Stimulated activated naive CD4-positive, alpha-beta T cell treated with Interleukin-2 at 50 U/mL for 16 hours (primary cell): ENCODE measurements around the gene GALNTL6.
"Not testable (repeated sequence)": the region's sequence is repeated elsewhere in the genome, so short reads cannot be mapped to it uniquely, and the experiment has no call there.

Source experiments
- DNase-seq: peaks from one replicate; lab custom pipeline; 2025; lab: John Stamatoyannopoulos, UW

The GALNTL6 gene

GRCh38 chr4:172869621-172870268 lies 1056.5 kb downstream of the GALNTL6 start:
- no peak for DNase-seq

GRCh38 chr4:172871381-172871780 lies 1058.2 kb downstream of the GALNTL6 start:
- no peak for DNase-seq

- no peak for DNase-seq
Observed at GRCh38 chr4:172874944-172875343, 1061.7 kb downstream of the GALNTL6 start.

- DNase-seq, result no peak
Observed at GRCh38 chr4:172876394-172876793, 1063.2 kb downstream of the GALNTL6 start.

GRCh38 chr4:172881645-172882044 lies 1068.4 kb downstream of the GALNTL6 start:
- DNase-seq, result no peak

GRCh38 chr4:172887358-172887757 lies 1074.2 kb downstream of the GALNTL6 start:
- not testable (repeated sequence) for DNase-seq

- DNase-seq, result no peak
Observed at GRCh38 chr4:172887959-172888358, 1074.8 kb downstream of the GALNTL6 start.

GRCh38 chr4:172892300-172892699 lies 1079.1 kb downstream of the GALNTL6 start:
- DNase-seq, result no peak

- DNase-seq, result no peak
Observed at GRCh38 chr4:172895699-172896098, 1082.5 kb downstream of the GALNTL6 start.

- no peak for DNase-seq
Observed at GRCh38 chr4:172897046-172897445, 1083.8 kb downstream of the GALNTL6 start.

GRCh38 chr4:172898715-172899114 lies 1085.5 kb downstream of the GALNTL6 start:
- DNase-seq, result no peak

- no peak for DNase-seq
Observed at GRCh38 chr4:172899861-172900260, 1086.7 kb downstream of the GALNTL6 start.

- no peak for DNase-seq
Observed at GRCh38 chr4:172900900-172901299, 1087.7 kb downstream of the GALNTL6 start.

- DNase-seq, result not testable (repeated sequence)
Observed at GRCh38 chr4:172912468-172912867, 1099.3 kb downstream of the GALNTL6 start.

GRCh38 chr4:172917403-172917802 lies 1104.2 kb downstream of the GALNTL6 start:
- not testable (repeated sequence) for DNase-seq

GRCh38 chr4:172919269-172919668 lies 1106.1 kb downstream of the GALNTL6 start:
- DNase-seq, result no peak

GRCh38 chr4:172927096-172927814 lies 1114.1 kb downstream of the GALNTL6 start:
- DNase-seq, result no peak

GRCh38 chr4:172928347-172928746 lies 1115.1 kb downstream of the GALNTL6 start:
- no peak for DNase-seq

- no peak for DNase-seq
Observed at GRCh38 chr4:172938072-172938829, 1125.0 kb downstream of the GALNTL6 start.

- DNase-seq, result no peak
Observed at GRCh38 chr4:172938870-172939269, 1125.7 kb downstream of the GALNTL6 start.

- no peak for DNase-seq
Observed at GRCh38 chr4:172942840-172943239, 1129.6 kb downstream of the GALNTL6 start.

- DNase-seq, result no peak
Observed at GRCh38 chr4:172945611-172946010, 1132.4 kb downstream of the GALNTL6 start.

- no peak for DNase-seq
Observed at GRCh38 chr4:172946503-172946902, 1133.3 kb downstream of the GALNTL6 start.
